GM20000 (cell line): ENCODE results near the gene ST6GALNAC4.
A peak's percentile ranks its signal among the peaks of the same experiment; 100 is the strongest.

Experiments used
- DNase-seq: peaks from one replicate; pipeline ENCODE4 v3.0.0; 2012; ENCODE audit warnings: low spot score
- CTCF ChIP-seq: IDR thresholded peaks from 2 replicates; pipeline ENCODE4 v1.5.1; 2012; ENCODE audit warnings: mild to moderate bottlenecking, control low read depth; ENCODE audit errors: extremely low read depth, missing control alignments

ST6GALNAC4 gene

DNA sequence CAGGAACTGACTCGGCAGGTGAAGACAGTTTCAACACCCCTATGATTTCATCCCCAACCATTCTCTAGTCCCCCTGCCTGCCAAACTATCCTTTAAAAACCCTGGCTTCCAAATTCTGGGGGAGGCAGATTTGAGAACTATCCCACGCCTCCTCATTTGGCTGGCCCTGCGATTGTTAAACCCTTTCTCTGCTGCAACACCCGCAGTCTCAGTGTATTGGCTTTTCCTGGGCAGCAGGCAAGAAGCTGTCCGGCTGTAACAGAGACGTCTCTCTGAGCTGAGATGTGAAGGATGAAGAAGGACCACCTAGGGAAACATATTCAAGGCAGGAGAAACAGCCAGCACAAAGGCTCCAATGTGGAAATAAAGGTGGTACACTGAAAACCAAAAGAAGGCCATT is 24.0 kb downstream of the ST6GALNAC4 start:
- DNase-seq, result no peak
- TF ChIP-seq CTCF, result no peak

DNA sequence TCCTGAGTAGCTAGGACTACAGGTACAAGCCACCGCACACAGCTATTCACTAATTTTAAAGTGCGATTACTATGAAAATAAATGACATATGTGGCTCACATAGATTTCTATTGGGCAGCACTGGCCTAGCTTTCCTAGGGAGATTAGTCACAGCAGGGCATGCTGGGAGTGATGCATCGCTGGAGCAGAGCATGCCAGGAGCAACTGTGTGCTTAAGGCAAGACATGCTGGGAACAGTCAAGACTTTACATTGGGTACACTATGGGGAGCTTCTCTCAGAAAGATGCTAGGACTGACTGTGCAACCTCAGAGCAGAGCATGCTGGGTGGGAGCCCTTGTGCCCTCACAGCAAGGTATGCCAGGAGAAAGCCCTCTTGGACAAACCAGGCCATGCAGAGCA is 26.8 kb downstream of the ST6GALNAC4 start:
- no peak for TF ChIP-seq CTCF
- no peak for DNase-seq

DNA sequence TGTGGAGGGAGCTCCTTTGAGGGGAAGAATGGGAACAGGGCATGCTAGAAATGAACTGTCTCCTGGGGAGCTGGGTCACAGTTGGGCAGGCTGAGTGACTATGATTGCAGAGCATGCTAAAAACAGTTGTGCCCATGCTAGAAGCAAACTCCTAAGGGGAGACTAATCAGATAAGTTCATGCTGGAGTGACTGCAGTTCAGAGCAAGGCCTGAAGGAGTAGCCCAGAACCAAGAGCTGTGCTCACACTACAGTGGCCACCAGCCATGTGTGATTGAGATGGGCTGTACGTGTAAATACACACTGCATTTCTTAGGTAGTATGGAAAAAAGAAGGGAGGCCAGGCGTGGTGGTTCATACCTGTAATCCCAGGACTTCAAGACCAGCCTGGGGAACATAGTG is 29.0 kb downstream of the ST6GALNAC4 start:
- no peak for TF ChIP-seq CTCF
- DNase-seq, result no peak

DNA sequence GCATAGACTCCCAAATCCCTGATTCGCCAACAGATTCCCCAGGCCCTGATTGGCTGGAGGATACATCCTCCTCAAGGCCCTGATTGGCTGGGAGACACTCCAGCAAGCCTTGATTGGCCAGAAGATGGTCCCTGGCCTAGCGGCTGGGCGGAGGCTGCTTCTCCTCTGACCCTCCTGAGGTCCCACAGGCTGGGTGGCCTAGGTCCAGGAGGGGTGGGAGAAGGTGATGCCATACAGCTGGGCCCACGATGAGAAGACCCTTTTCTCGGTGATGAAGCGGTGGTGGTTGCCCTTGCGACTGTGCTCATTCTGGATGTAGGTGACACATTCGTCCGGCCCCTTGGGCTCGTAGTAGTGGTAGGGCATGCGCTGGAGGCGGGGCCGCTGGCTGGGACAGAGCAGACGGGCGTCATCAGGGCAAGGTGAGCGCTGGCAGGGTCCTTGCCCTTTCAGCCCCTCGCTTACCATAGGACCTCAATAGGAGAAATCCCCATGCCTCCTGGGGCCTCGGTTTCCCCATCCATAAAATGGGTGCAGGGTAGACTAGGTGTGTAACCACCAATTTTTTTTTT is 30.4 kb downstream of the ST6GALNAC4 start:
- TF ChIP-seq CTCF, result no peak
- DNase-seq, result peak; percentile 14

- DNase-seq, result no peak
- no peak for TF ChIP-seq CTCF
Measured at GRCh38 chr9:127885508-127886281, 31.1 kb downstream of the ST6GALNAC4 start.

DNA sequence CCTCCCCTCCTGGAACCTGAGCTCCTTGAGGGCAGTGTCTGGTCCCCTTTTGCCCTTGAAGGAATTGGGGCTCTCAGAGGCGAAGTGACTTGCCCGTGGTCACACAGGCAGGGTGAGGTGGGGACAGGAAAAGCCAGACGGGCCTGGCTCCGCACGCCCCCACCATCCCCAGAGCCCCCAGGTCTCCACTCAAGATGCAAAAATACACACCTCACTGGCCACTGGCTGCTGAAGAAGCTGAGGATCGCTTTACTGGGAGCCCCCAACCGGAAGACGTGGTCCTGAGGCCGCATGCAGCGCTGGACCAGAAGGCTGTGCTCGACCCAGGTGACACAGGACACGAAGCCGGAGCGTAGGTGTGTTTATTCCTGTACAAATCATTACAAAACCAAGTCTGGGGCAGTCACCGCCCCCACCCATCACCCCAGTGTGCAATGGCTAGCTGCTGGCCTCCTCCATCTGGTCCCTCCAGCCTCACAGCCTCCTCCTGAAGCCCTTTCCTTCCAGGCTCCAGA is 31.8 kb downstream of the ST6GALNAC4 start:
- TF ChIP-seq CTCF, result no peak
- DNase-seq, result no peak

DNA sequence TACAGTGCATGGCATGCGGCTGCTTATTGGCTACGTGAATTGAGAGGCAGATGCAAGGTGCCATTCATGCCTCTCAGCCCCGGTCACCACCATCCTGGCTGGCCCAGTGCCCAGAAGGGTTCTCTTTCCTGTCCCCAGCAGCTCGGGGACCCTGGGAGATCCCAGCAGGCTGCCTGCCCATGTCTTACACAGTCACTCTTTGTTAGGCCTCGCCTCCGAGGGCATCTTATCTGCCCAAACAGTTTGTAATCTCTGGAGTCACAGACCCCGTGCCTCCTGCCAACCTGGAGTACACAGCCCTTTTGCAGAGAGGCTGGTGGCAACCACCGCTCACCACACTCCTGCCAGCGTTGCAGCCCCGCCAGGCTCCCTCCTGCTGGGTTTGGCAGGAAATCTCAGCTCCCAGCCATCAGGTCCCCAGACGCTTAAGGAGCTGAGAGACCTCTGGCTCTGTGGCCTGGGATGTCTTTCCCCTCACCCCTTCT is 32.4 kb downstream of the ST6GALNAC4 start:
- TF ChIP-seq CTCF, result no peak
- no peak for DNase-seq
